ENCODE measurements around the gene SLC22A7.
"Not testable (repeated sequence)": the region's sequence is repeated elsewhere in the genome, so short reads cannot be mapped to it uniquely, and the experiment has no call there.

The SLC22A7 gene

DNA sequence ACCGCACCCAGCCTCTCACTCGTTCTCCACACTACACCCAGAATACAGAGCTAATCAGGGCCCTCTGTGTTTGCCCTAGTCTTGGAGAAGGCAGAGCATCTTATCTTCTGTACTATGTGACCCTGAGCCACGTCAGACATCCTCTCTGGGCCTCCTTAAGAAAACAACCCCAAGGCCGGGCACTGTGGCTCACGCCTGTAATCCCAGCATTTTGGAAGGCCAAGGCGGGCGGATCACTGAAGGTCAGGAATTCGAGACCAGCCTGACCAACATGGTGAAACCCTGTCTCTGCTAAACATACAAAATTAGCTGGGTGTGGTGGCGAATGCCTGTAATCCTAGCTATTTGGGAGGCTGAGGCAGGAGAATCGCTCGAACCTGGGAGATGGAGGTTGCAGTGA lies 4.9 kb downstream of the SLC22A7 start:
- not testable (repeated sequence) for DNase-seq

DNA sequence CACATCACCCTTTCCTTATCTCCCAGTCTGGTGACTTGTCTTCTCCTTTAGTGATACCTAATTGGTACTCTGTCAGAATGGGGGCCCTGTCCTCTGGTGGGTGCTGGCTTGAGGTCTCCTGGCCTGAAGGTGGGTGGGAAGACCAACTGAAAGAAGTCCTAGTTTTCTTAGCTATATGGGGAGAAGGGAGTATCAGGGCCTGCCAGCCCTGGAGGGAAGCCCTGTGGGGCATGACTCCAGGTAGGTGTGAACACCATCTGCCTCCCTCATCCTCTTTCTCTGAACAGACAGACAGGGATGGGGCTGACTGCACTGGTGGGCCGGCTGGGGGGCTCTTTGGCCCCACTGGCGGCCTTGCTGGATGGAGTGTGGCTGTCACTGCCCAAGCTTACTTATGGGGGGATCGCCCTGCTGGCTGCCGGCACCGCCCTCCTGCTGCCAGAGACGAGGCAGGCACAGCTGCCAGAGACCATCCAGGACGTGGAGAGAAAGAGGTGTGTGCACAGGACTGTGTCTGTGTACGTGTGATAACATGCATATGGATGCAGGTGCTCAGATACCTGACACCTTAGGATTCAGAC lies 5.8 kb downstream of the SLC22A7 start:
- DNase-seq: no peak

DNA sequence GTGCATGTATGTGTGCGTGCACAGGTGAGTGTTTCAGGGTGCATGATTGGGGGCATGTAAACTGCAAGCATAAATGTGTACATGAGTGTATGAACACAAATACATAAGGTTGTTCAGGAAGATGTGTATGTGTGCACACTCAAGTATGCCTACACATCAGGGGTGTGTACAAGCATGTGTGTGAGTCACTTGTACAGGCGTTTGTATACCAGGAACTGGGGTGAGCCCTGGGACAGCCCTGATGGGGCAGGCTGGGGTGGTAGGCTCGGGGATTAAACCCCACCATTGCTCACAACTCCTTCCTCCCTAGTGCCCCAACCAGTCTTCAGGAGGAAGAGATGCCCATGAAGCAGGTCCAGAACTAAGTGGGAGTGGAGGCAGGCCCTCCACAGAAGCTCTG lies 6.3 kb downstream of the SLC22A7 start:
- DNase-seq: no peak

DNA sequence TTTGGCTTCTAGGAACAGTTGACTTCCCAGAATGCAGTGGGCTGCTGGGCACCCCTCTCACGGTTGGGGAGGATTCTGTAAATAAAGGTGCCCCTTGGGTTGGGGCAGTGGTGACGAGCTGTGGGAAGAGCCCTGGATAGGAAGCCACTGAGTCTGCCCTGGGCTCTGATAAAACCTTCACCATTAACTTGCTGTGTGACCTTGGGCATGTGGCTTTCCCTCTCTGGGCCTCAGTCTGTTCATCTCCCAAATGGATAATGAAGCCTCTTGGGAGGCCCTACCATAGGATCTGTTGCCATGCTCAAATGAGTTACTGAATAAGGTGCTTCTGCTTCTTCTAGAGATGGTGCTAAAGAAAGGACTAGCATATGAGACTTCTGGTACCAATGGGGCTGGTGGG lies 6.8 kb downstream of the SLC22A7 start:
- no peak for DNase-seq

DNA sequence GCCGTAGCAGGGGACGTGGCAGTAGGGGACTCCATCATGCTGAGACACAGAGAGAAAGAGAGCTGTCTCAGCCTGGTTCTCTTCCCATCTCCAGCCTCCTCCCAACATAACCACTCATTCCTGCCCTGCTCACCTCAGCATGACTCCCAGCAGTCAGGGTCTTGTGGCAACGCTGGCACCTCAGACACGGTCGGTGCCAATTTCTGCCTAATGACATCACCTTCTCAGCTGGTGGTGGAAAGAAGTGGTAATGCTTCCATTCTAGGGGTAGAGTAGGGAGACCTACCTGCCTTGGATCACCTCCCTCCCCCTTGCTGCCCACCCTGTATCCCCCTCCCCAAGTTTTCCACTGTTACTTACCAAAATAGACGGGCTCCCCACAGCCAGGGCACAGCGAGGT lies 8.0 kb downstream of the SLC22A7 start:
- DNase-seq: no peak

DNA sequence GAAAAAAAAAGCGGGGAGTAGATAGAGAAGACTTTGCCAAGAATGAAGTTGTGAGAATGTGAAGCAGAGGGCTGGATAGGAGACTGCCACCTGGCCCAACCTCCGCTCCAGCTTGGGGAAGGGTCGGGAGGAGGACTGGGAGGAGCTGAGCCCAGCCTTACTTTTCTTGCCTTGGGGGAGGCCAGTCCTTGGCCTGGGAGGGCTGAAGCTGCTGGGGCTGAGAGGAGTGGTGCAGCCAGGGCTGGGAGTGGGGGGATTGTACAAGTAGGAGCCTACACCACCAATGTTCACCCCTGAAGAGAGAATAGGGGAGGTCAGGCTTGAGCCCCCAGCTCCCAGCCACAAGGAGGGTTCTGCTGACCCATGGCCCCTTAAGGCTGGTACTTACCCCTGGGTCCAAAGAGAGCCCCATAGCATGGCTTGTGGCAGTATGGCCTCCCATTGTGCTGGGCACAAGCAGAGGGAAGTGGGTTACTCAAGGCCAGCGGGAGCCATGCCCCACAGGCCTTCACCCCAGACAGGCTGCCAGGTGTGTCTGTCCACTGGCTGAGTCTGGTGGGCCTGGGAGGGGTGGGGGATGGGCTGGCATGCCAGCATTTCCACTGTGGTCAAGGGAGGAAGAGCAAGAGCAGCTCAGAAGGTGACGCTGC lies 9.5 kb downstream of the SLC22A7 start:
- DNase-seq: no peak

DNA sequence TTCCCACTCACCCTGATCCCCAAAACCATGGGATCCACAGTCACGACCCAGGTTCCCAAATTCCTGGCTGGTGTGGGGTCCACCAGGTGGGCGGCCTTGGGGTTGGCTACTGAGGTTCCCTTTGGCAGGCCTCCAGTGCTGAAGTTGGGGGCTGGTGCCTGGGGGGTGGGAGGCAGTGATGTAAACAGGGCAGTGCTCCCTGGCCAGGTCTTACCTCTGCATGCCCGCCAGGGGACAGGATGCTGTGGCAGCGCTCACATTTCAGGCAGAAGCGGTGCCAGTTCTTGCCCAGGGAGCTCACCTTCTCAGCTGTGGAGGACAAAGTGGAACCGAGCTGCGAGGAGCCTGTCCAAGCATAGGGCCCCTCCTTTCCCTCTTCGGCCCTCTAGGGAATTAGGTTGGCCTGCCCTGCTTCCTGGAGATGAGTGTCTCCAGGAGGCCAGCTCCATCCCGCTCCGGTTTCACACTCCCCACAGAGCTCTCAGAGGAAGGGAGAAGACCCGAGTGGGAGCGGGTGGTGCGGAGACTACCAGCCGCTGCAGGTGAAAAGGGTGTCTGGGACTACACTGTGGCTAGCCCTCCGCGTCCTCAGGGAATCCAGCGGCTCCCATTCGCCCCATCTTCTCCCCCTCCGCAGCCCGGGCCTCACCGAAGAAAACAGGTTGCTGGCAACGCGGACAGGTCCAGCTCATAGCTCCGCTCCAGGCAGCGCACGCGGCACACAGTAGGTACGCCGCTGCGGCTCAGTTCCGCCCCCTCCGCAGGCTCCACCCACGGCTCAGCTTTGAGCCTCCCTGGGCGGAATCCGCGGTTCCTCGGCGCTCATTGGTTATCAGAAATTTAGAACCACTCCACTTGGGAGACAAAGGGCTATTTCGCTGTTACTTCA lies 10.3 kb downstream of the SLC22A7 start, which contains the start of gene CRIP3:
Gene CRIP3, minus strand, starts transcription at position 726 of the 889 bp plus-strand sequence. Its CDS starts 34 bp downstream, at position 692.
- peak; percentile 11 to 53 (median 38) for DNase-seq

DNA sequence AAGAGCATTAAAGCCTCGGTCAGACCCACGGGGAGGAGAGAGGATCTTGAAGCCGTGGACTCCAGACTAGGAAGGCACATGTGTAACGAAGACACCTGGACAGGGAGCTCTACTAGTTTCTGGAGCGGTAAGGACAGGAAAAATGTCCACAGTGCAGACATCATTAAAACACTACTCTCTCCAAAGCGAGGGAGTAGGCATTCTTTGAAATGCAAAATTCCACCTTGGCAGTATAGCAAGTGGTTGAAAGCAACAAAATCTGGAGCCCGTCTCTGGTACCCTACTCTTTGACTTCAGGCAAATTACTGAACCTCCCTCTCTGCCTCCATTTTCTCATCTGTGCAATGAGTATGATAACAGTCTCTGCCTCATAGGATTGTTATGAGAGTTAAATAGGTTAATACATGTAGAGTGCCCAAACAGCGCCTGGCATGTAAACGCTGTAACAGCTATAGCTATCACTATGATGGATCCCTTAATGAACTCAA lies 11.0 kb downstream of the SLC22A7 start:
- no peak for DNase-seq

DNA sequence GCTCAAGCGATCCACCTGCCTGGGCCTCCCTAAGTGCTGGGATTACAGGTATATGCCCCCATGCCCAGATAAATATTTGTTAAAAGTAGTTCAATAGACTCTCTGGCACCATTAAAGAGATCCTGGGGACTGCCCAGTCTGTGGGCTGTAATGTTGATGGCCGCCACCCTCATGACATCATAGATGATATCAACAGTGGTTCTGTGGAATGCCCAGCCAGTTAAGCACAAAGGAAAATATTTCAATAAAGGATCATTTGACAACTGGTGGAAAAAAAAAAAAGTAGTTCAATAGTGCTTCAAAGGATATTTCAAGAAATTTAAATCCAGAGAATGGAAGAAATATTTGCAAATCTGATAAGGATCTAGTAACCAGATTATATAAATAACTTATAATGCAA lies 12.1 kb downstream of the SLC22A7 start:
- DNase-seq: no peak

DNA sequence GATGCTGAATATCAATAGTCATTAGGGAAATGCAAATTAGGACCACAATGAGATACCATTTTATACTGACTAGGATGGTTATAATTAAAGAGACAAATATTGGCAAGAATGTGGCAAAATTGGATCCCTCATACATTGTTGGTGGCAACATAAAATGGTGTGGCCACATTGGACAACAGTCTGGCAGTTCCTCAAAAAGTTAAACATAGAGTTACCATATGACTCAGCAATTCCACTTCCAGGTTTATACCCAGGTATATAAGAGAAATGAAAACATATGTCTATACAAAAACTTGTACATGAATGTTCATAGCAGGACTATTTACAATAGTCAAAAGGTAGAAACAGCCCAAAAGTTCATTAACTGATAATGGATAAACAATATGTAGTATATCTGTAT lies 12.6 kb downstream of the SLC22A7 start:
- no peak for DNase-seq

DNA sequence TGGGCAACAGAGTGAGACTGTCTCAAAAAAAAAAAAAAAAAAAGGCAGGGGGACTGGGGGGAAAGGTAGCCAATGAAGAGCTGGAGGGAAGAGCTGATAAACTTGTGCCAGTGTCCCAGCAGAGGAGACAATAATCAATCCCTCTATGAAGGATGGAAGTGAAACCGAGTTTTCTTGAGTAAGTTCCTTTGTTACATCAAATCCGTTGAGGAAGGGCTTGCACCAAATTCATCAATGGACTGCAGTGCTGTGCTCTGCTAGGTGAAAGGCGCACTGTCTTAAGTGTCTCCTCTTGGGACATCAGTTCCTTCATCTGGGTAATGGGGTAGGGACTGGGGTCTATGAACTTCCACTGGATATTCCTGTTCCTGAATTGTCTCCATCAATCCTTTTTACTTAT lies 13.6 kb downstream of the SLC22A7 start:
- DNase-seq: no peak

DNA sequence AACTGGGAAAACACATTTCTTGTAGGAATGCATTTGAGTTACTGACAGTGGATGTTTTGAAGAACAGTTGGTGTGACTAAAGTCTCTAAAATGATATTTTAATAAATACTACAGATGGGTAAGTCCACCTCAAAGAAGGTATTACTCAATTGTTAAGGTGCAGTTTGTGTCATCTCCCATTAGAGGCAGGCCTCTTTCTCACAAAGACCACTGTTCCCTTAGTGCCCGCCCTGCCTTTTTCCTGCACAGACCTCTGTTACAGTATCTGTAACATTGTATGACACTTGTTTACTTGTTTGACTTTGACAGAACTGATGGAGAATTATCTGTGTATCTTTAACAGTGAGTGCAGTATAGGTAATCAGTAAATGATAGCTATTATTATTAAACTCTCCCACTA lies 15.8 kb downstream of the SLC22A7 start:
- DNase-seq: no peak

DNA sequence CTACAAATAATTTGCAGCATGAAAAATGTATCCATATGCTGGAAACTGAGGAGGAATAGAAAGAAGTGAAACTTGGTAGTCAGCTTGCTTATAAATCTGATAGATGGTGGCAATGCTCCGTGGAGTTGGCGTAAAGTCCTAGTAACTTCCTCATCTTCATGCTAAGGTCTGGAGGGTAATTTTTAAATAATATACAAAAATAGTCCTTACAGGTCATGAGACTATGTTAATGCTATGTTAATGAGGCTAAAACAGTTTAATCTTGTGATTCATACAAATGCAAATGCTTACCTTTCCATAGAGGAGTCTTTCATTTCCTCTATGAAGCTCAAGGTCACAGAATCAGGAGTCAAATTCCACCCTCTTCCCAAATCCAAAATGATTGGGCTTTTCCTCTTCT lies 20.0 kb downstream of the SLC22A7 start:
- no peak for DNase-seq

DNA sequence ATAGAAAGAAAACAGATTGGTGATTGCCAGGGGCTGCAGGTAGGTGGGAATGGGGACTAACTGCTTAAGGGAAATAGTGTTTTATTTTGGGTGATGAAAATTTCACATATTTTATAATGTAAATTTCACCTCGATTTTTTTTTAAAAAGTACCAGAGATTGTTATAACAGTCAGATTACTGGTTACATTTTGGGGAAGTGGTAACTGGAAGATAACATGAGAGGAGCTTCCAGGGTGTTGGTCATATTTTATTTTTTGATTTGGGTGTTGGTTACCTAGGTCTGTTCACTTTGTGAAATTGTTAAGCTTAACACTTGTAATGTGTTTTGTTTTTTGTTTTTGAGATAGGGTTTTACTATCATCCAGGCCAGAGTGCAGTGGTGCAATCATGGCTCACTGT lies 27.8 kb downstream of the SLC22A7 start:
- no peak for DNase-seq

DNA sequence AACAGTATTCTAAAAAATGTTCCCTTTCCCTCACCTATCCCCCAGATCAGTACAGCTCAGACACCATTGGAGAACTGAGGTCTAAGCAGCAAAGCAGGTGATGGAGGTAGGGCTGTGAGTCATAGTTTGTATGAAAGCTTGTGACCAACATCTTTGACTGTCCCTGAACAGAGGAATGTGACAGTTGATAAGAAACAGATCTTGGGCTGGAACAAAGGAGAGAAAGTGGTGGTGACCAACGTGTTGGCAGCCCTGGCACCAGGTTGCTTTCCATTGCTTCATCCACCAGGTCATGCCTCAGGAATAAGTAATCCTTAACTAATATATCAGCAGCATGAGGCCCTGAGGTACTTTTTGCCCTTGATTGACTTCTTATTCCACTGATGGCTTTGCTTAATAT lies 30.5 kb downstream of the SLC22A7 start:
- DNase-seq: no peak

DNA sequence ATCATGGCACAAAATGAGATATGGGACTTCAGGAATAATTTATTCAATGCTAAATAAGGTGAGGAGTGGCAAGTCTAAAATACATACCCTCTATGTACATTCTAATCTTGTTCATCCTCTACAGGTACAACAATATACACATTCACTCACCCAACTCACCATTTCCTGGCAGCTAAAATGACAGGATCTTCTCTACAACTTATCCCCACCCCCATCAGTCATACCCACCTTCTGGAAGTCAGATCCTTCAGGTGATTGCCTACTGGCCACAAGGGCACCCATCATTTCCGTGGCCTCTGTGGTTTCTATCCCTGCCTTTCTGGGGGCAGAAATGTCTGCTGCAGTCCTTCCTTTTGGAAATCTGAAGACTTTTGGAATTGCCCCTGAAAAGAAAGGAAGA lies 33.4 kb downstream of the SLC22A7 start:
- DNase-seq: peak in 1 of 6 experiments; percentile 15

DNA sequence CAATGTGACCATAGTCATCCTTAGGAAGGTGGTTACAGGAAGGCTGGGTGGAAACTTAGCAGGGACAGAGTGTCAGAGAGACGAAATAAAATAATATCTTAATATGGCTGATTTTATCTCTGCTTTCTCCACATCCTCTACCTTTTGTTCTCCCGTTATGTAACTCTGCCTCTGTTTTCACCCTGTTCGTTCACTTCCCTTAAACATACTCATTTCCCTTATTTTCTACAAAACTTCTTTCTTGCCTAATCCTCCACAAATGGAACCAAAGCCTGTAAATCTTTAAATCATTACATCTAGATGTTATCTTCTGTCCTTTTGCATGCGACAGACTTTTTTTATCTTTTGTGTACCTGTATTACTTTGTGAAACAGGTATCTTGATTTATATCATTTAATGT lies 33.8 kb downstream of the SLC22A7 start:
- DNase-seq: peak in 1 of 6 experiments; percentile 13

DNA sequence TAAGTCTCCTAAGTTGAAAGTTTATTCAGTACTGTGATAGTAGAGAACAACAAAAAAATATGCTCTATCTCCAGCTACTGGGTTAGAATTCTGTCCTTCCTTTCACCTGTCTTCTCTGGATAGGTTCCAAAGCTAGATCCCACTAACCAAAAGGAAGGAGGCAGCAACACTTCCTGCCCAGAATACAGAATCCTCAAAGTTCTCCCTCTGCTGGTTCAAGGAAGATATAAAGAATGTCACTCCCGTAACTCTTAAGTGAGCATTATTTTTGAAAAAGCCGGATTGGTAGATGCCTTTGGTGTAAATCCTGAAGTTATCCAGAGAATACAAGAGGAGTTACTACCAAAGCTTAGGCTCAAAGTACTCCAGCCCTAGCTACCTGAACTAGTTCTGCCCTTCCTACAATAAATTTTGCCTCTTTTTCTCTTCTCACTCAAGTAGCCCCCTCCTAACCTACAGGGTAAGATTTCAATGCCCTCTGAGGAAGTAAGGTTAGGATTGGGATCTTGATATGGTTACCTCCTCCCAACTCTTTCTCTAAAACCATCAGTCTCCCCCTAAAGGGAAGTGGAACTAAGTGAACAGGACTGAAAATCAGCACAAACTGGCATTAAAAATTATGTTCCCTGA lies 36.5 kb downstream of the SLC22A7 start:
- peak in 1 of 6 experiments; percentile 3 for DNase-seq

DNA sequence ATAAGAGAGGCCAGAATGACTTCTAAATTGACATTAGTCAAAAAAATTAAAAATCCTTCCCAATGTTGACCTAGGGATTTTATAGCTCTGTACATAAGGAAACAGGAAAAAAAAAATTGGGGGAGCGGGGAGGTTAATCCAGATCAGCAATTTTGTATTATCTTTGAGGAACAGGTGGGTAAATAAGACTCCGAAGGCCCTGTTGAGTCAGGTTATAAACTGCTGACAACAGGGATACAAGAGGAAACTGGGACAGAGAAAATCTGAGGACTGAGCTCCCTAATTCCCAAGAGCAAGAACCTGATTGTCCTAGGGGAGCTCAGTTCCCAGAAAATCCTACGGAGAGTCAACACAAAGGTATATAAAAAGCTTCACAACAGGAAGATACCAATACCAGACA lies 37.4 kb downstream of the SLC22A7 start:
- no peak for DNase-seq

DNA sequence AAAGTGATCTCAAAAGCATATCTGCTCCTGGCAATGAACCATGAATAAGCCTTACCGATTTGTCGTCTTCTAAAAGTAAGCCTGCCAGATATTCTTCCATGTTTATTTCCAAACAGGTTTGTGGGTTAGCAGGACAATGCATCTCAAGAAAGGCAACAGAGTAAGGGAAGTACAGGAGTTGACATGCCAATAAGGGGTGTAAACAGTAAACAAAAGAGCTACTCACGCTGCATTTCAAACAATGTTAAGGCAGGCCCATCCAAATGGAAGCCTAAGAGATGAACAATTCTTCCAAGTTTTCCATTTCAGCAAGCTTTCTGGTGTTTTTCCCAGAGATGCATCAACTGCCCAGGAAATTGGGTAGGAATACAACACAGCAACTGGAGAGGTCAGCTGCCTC lies 38.3 kb downstream of the SLC22A7 start:
- no peak for DNase-seq

DNA sequence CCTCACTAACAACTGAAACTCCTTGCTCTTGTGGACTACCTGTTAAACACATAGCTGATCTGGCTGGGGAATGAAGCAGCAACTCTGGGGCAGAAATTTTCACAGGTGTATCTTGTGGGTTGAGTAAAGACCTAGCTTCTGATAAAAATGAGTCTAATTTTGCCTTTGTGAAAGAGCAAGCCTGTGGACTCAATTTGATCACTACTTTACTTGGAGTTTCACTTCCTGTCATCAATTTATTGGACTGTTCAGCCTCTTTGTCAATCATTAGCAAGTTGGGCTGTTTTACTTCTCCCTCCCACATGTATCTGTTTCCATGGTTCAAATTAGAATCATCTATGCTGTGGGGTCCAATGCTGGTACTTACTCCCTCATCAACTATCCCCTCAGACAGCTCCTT lies 40.2 kb downstream of the SLC22A7 start:
- DNase-seq: no peak

DNA sequence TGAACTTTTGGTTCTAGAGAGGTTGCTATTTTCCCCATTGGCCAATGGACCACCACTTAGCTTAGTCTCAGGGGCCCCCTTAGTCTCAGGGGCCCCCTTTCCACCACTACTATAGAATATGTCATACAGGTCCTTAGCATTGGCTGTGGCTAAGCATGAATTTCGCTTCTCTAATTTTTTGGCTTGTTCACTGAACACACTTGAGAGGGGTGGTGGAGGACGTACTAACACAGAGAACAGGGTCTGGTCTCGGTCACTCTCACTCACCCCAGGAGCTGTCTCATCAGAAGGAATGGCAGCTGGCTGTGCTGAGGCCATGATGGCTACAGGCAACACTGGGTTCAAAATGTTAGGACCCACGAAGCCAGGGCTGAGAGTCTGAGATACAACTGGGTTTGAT lies 41.1 kb downstream of the SLC22A7 start:
- no peak for DNase-seq

DNA sequence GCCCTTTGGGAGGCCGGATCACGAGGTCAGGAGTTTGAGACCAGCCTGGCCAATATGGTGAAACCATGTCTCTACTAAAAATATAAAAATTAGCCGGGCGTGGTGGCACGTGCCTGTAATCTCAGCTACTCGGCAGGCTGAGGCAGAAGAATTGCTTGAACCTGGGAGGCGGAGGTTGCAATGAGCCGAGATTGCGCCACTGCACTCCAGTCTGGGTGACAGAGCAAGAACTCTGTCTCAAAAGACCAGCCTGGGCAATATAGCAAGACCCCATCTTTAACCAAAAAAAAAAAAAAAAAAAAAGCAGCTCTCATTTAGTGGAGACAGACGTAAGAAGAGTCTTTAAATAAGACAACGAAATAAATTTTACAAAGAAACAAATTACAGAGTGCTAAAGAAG lies 48.2 kb downstream of the SLC22A7 start:
- DNase-seq: not testable (repeated sequence)
